Keratinocyte (primary cell): ENCODE results near the gene LRWD1. TPM values are rescaled to one million over a fixed set of nuclear protein-coding genes. Genes with fewer than 3 reads are reported as not detected.

Experiments
- DNase-seq: peaks from one replicate; pipeline ENCODE4 v3.0.0-alpha.2; 2011; ENCODE audit warnings: low read depth, missing footprints, low spot score
- FAIRE-seq: peaks from 2 replicates; lab custom pipeline; 2011; peaks lifted over from hg19 to GRCh38; lab: Jason Lieb, UNC
- H2AFZ ChIP-seq: 2 replicates; pipeline ENCODE4 v1.6.0; 2012; ENCODE audit warnings: low read length, control low read depth, inconsistent platforms; ENCODE audit not compliant: control insufficient read depth
- H3K27ac ChIP-seq: 2 replicates; pipeline ENCODE4 v1.5.1; 2011; ENCODE audit warnings: low read length; ENCODE audit not compliant: control insufficient read depth, insufficient read depth
- H3K27me3 ChIP-seq: 3 replicates; pipeline ENCODE4 v1.6.0; 2011; ENCODE audit warnings: low read length; ENCODE audit not compliant: control insufficient read depth, insufficient read depth; ENCODE audit errors: extremely low read depth
- H3K36me3 ChIP-seq, 2 experiments: 2 replicates in 1 of 2; 3 replicates in 1 of 2; pipeline ENCODE4 v1.5.1; 2011; ENCODE audit warnings: low read length in 2 of 2, mild to moderate bottlenecking in 1 of 2; ENCODE audit not compliant: control insufficient read depth in 2 of 2, insufficient read depth in 2 of 2; ENCODE audit errors: extremely low read depth in 1 of 2
- H3K4me1 ChIP-seq: 3 replicates; pipeline ENCODE4 v1.5.1; 2011; ENCODE audit warnings: low read length; ENCODE audit not compliant: control insufficient read depth, insufficient read depth; ENCODE audit errors: extremely low read depth
- H3K4me2 ChIP-seq: 3 replicates; pipeline ENCODE4 v1.6.0; 2011; ENCODE audit warnings: low read depth, low read length; ENCODE audit not compliant: control insufficient read depth, insufficient read depth; ENCODE audit errors: extremely low read depth
- H3K4me3 ChIP-seq, 3 experiments: fragments of 200-600 bp in 1 of 3; sonication (generic) in 1 of 3; 2 replicates in 2 of 3; 3 replicates in 1 of 3; pipeline ENCODE4 v1.5.1; 2011 to 2016; ENCODE audit warnings: low read length in 3 of 3, mild to moderate bottlenecking in 3 of 3, control low read depth in 2 of 3, inconsistent platforms in 1 of 3, low read depth in 1 of 3, mixed read lengths in 1 of 3, mixed run types in 1 of 3, moderate library complexity in 1 of 3; ENCODE audit not compliant: control insufficient read depth in 2 of 3, insufficient read depth in 2 of 3; ENCODE audit errors: extremely low read depth in 1 of 3
- H3K79me2 ChIP-seq: 2 replicates; pipeline ENCODE4 v1.6.0; 2012; ENCODE audit warnings: low read length; ENCODE audit not compliant: control insufficient read depth, insufficient read depth
- H3K9ac ChIP-seq: 3 replicates; pipeline ENCODE4 v1.6.0; 2011; ENCODE audit warnings: low read length; ENCODE audit not compliant: control insufficient read depth, insufficient read depth; ENCODE audit errors: extremely low read depth
- H3K9me1 ChIP-seq: 3 replicates; pipeline ENCODE4 v1.6.0; 2011; ENCODE audit warnings: low read length; ENCODE audit not compliant: control insufficient read depth, insufficient read depth; ENCODE audit errors: extremely low read depth
- H3K9me3 ChIP-seq: 2 replicates; pipeline ENCODE4 v1.5.1; 2012; ENCODE audit warnings: low read depth, low read length; ENCODE audit not compliant: control insufficient read depth
- H4K20me1 ChIP-seq: 3 replicates; pipeline ENCODE4 v1.6.0; 2011; ENCODE audit warnings: low read length; ENCODE audit not compliant: control insufficient read depth, insufficient read depth; ENCODE audit errors: extremely low read depth
- EZH2 ChIP-seq: IDR thresholded peaks from one replicate; pipeline ENCODE4 v1.6.1; 2012; ENCODE audit warnings: inconsistent platforms, mild to moderate bottlenecking, low read length, moderate library complexity
- dilution Hi-C: fragments of 300-500 bp; cut with MboI; formaldehyde crosslinking; loops from one replicate; pipeline ENCODE4 v1.7.0; 2020; ENCODE audit warnings: low sequenced_read_pairs; ENCODE audit not compliant: extremely low pct_ligation_motif_present
- polyA plus RNA-seq, 5 experiments: library from polyadenylated mRNA; depleted of rRNA in 3 of 5; stranded (reverse) in 3 of 5; stranded (forward) in 1 of 5; unstranded in 1 of 5; fragments of >200 nt; gene quantifications; 1 replicate in 1 of 5; 2 replicates in 3 of 5; 3 replicates in 1 of 5; pipeline versions ENCODE4 v1.2.1 to v1.2.3, GENCODE V29; 2011 to 2012; ENCODE audit warnings: missing spikeins in 2 of 5, low read depth in 1 of 5, low replicate concordance in 1 of 5
- TF ChIP-seq, protein P1 (sequence below), 3 experiments: IDR thresholded peaks in 1 of 3; conservative IDR thresholded peaks in 1 of 3; optimal IDR thresholded peaks in 1 of 3; 2 replicates in 2 of 3; 3 replicates in 1 of 3; pipeline versions ENCODE3 to v1.5.1; 2011; ENCODE audit warnings: low read length in 3 of 3, mild to moderate bottlenecking in 3 of 3, moderate library complexity in 2 of 3, control low read depth in 1 of 3, inconsistent platforms in 1 of 3; ENCODE audit not compliant: insufficient read depth in 2 of 3; ENCODE audit errors: extremely low read depth in 1 of 3

Gene LRWD1
- polyA plus RNA-seq, 1 donor (not counting 4 experiments of a cell fraction or from before 2014, with no cell fraction given), result 11.3 TPM

DNA sequence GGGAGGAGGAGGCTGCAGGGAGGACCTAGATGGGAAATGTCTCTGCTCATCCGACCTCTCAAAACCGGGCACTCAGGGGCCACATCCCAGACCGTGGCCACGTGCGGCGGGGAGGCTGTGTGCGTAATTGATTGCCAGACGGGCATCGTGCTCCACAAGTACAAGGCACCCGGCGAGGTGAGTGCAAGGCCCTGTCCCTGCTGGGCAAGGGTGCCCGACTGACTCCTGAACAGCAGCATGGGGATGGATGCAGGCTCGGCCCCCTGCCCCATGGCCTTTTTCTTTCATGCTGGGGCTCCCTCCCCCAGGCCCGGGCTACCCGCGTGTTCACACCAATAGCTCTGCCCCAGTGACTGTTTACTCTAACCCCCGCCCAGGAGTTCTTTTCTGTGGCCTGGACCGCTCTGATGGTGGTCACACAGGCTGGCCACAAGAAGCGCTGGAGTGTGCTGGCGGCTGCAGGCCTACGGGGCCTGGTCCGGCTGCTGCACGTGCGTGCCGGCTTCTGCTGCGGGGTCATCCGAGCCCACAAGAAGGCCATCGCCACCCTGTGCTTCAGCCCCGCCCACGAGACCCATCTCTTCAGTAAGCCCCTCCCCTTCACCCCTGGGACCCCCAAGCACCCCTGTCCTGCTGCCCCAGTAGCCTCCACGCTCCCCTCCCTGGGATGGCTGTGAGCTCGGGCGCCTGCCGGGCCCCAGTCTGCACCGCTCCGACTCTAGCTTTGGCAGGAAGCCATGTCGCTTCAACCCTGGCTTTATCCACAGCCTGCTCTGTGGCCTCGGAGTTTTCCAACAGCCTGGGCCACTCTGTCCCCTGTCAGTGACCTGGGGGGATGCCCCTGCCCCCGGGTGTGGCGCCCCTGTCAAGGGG lies 3.9 kb downstream of the LRWD1 start:
- Histone ChIP-seq H4K20me1 (no peaks in the 10 kb centered on the region), H3K4me3 (no peak overlapping the region), H2AFZ (no peak overlapping the region), H3K4me2 (no peak overlapping the region), H3K9me1 (no peaks in the 10 kb centered on the region), H3K4me1 (peaks cover 12% of the 10 kb centered on the region), H3K27ac (no peak overlapping the region), H3K9me3 (no peaks in the 10 kb centered on the region), H3K9ac (no peak overlapping the region), H3K79me2 (peaks cover 13% of the 10 kb centered on the region), H3K27me3 (no peaks in the 10 kb centered on the region), H3K36me3 (peaks cover 6 to 8% of the 10 kb centered on the region in 2 experiments)
- TF ChIP-seq, protein P1, sequence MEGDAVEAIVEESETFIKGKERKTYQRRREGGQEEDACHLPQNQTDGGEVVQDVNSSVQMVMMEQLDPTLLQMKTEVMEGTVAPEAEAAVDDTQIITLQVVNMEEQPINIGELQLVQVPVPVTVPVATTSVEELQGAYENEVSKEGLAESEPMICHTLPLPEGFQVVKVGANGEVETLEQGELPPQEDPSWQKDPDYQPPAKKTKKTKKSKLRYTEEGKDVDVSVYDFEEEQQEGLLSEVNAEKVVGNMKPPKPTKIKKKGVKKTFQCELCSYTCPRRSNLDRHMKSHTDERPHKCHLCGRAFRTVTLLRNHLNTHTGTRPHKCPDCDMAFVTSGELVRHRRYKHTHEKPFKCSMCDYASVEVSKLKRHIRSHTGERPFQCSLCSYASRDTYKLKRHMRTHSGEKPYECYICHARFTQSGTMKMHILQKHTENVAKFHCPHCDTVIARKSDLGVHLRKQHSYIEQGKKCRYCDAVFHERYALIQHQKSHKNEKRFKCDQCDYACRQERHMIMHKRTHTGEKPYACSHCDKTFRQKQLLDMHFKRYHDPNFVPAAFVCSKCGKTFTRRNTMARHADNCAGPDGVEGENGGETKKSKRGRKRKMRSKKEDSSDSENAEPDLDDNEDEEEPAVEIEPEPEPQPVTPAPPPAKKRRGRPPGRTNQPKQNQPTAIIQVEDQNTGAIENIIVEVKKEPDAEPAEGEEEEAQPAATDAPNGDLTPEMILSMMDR (optimal IDR thresholded peaks at IDR 0.05 in 1 of 3, IDR thresholded peaks at IDR 0.05 in 1 of 3, conservative IDR thresholded peaks at IDR 0.05 in 1 of 3; ENCODE audit: extremely low read depth in 1 of 3, insufficient read depth in 2 of 3, low read length in 3 of 3), result no peak
- TF ChIP-seq EZH2, result no peak
- FAIRE-seq, result no peak
- no peak for DNase-seq
- dilution Hi-C loops, result no loop called here

DNA sequence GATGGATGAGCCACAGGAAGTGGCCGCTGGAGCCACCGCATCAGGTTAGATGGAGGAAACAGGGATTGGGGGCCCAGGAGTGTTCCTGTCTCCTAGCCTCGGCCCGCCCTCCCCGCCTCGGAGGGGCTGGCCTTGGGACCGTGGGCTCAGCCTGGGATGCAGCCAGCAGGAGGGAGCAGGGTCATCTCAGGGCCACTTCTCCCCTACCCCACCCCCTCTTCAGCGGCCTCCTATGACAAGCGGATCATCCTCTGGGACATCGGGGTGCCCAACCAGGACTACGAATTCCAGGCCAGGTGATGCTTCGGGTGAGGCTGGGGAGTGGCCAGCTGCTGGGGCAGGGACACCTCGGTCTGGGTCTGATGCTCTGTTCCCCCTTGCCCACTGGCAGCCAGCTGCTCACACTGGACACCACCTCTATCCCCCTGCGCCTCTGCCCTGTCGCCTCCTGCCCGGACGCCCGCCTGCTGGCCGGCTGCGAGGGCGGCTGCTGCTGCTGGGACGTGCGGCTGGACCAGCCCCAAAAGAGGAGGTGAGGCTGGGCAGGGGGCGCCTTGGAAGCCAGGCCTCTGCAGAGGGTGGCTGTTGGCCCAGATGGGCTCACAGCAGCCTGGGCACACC lies 4.7 kb downstream of the LRWD1 start:
- no peak overlapping the region for H3K9ac ChIP-seq
- dilution Hi-C loops, result no loop called here
- FAIRE-seq (no peak), DNase-seq (no peak)
- no peaks in the 10 kb centered on the region for H4K20me1 ChIP-seq
- no peaks in the 10 kb centered on the region for H3K9me3 ChIP-seq
- no peaks in the 10 kb centered on the region for H3K9me1 ChIP-seq
- no peaks in the 10 kb centered on the region for H3K27me3 ChIP-seq
- H3K4me3 ChIP-seq, result no peak overlapping the region
- no peak overlapping the region for H3K4me2 ChIP-seq
- H3K36me3 ChIP-seq, result peaks cover 6 to 8% of the 10 kb centered on the region in 2 experiments
- TF ChIP-seq EZH2, result no peak
- TF ChIP-seq, protein P1 (optimal IDR thresholded peaks at IDR 0.05 in 1 of 3, IDR thresholded peaks at IDR 0.05 in 1 of 3, conservative IDR thresholded peaks at IDR 0.05 in 1 of 3; ENCODE audit: extremely low read depth in 1 of 3, insufficient read depth in 2 of 3, low read length in 3 of 3), result no peak
- peaks cover 5% of the 10 kb centered on the region for H3K79me2 ChIP-seq
- H2AFZ ChIP-seq, result no peak overlapping the region
- H3K4me1 ChIP-seq, result peaks cover 8% of the 10 kb centered on the region
- H3K27ac ChIP-seq, result no peak overlapping the region
